SK-N-MC (cell line): ENCODE data around the gene CHD9.

ENCODE experiments used
- DNase-seq: peaks from one replicate; pipeline ENCODE4 v3.0.0-alpha.2; 2011; ENCODE audit warnings: low read depth, low spot score
- H3K27ac ChIP-seq: fragments of 200-600 bp; sonication (generic); 2 replicates; pipeline ENCODE4 v1.5.1; 2016; ENCODE audit warnings: mixed run types
- H3K36me3 ChIP-seq: fragments of 200-600 bp; sonication (generic); 2 replicates; pipeline ENCODE4 v1.6.1; 2017; ENCODE audit warnings: antibody characterized with exemption, low read length, mixed read lengths; ENCODE audit not compliant: insufficient read depth
- H3K4me3 ChIP-seq: fragments of 200-600 bp; sonication (generic); 2 replicates; pipeline ENCODE4 v1.5.1; 2016
- H3K9ac ChIP-seq: fragments of 200-600 bp; sonication (generic); 2 replicates; pipeline ENCODE4 v1.8.0; 2017; ENCODE audit warnings: mixed run types, mixed read lengths; ENCODE audit not compliant: insufficient read length
- H3K9me3 ChIP-seq: fragments of 200-600 bp; sonication (generic); 2 replicates; pipeline ENCODE4 v1.6.1; 2017; ENCODE audit warnings: low read depth, mild to moderate bottlenecking, antibody characterized with exemption, low read length, moderate library complexity, mixed read lengths
- EZH2 ChIP-seq: fragments of 200-600 bp; sonication (generic); IDR thresholded peaks from one replicate; pipeline ENCODE4 v1.6.1; 2017; ENCODE audit warnings: antibody characterized with exemption
- FOXP2 ChIP-seq: optimal IDR thresholded peaks from 2 replicates; pipeline ENCODE3; 2011; ENCODE audit warnings: mild to moderate bottlenecking, moderate library complexity; ENCODE audit not compliant: insufficient read depth; ENCODE audit errors: extremely low read length, control extremely low read depth
- POLR2AphosphoS5 ChIP-seq: IDR thresholded peaks from 2 replicates; pipeline ENCODE4 v1.6.1; 2012; ENCODE audit warnings: mild to moderate bottlenecking, low read depth, low read length, borderline replicate concordance

The CHD9 gene

GRCh38 chr16:53091466-53092211 lies 36.8 kb downstream of the CHD9 start:
- H3K9ac ChIP-seq, result no peak overlapping the region
- TF ChIP-seq EZH2 (no peak), POLR2AphosphoS5 (no peak), FOXP2 (no peak)
- peak; percentile 87 for DNase-seq
- peak overlapping the region; percentile 51 for H3K4me3 ChIP-seq
- peak overlapping the region; percentile 87 for H3K27ac ChIP-seq
- no peaks in the 10 kb centered on the region for H3K9me3 ChIP-seq
- H3K36me3 ChIP-seq, result no peaks in the 10 kb centered on the region

GRCh38 chr16:53092284-53092683 lies 37.5 kb downstream of the CHD9 start:
- no peaks in the 10 kb centered on the region for H3K9me3 ChIP-seq
- TF ChIP-seq POLR2AphosphoS5, result no peak
- no peak for TF ChIP-seq FOXP2
- no peak for TF ChIP-seq EZH2
- H3K4me3 ChIP-seq, result peak overlapping the region; percentile 47; the same call in 1 of the 2 replicates
- H3K9ac ChIP-seq, result no peak overlapping the region
- no peak for DNase-seq
- H3K36me3 ChIP-seq, result no peaks in the 10 kb centered on the region
- no peak overlapping the region for H3K27ac ChIP-seq

GRCh38 chr16:53093162-53093744 lies 38.5 kb downstream of the CHD9 start:
- H3K4me3 ChIP-seq, result no peak overlapping the region
- DNase-seq, result no peak
- H3K27ac ChIP-seq, result 0 out of 2 replicates have a peak overlapping the region, but pooled peaks have one; percentile 19
- H3K9me3 ChIP-seq, result no peaks in the 10 kb centered on the region
- TF ChIP-seq EZH2 (no peak), FOXP2 (no peak), POLR2AphosphoS5 (no peak)
- no peaks in the 10 kb centered on the region for H3K36me3 ChIP-seq
- H3K9ac ChIP-seq, result no peak overlapping the region

GRCh38 chr16:53094013-53094630 lies 39.3 kb downstream of the CHD9 start:
- Histone ChIP-seq H3K4me3 (no peak overlapping the region), H3K36me3 (no peaks in the 10 kb centered on the region), H3K27ac (0 out of 2 replicates have a peak overlapping the region, but pooled peaks have one; percentile 19), H3K9ac (no peak overlapping the region), H3K9me3 (no peaks in the 10 kb centered on the region)
- DNase-seq, result no peak
- TF ChIP-seq POLR2AphosphoS5 (no peak), FOXP2 (no peak), EZH2 (no peak)

- TF ChIP-seq FOXP2 (no peak), POLR2AphosphoS5 (no peak), EZH2 (no peak)
- no peak for DNase-seq
- Histone ChIP-seq H3K4me3 (peak overlapping the region; percentile 36; the same call in 1 of the 2 replicates), H3K27ac (peak overlapping the region; percentile 89), H3K9me3 (no peaks in the 10 kb centered on the region), H3K9ac (no peak overlapping the region), H3K36me3 (no peaks in the 10 kb centered on the region)
Measured at GRCh38 chr16:53097190-53097589, 42.4 kb downstream of the CHD9 start.

- Histone ChIP-seq H3K4me3 (peak overlapping the region; percentile 60), H3K9ac (peak overlapping the region; percentile 32), H3K27ac (peak overlapping the region; percentile 87), H3K36me3 (no peaks in the 10 kb centered on the region), H3K9me3 (no peaks in the 10 kb centered on the region)
- no peak for DNase-seq
- TF ChIP-seq FOXP2 (no peak), POLR2AphosphoS5 (no peak), EZH2 (no peak)
Measured at GRCh38 chr16:53098526-53099317, 43.9 kb downstream of the CHD9 start.

- H3K9ac ChIP-seq, result peak overlapping the region; percentile 32
- no peak for TF ChIP-seq POLR2AphosphoS5
- TF ChIP-seq EZH2, result no peak
- no peak for TF ChIP-seq FOXP2
- no peak for DNase-seq
- no peaks in the 10 kb centered on the region for H3K36me3 ChIP-seq
- no peaks in the 10 kb centered on the region for H3K9me3 ChIP-seq
- peak overlapping the region; percentile 87 for H3K27ac ChIP-seq
- H3K4me3 ChIP-seq, result peak overlapping the region; percentile 60
Measured at GRCh38 chr16:53099318-53100130, 44.7 kb downstream of the CHD9 start.
